GM23248 (cell line): Measurements from ENCODE around the gene SEMA4D. TPM values are rescaled to one million over a fixed set of nuclear protein-coding genes. Genes with fewer than 3 reads are reported as not detected.

Experiments used
- DNase-seq: peaks from one replicate; pipeline ENCODE4 v3.0.0-alpha.2; 2015
- H2AFZ ChIP-seq: fragments of 200-600 bp; sonication (generic); 2 replicates; pipeline ENCODE4 v1.6.1; 2016; ENCODE audit warnings: antibody characterized with exemption
- H3F3A ChIP-seq: fragments of 200-600 bp; sonication (generic); 2 replicates; pipeline ENCODE4 v1.6.1; 2016; ENCODE audit warnings: mild to moderate bottlenecking, antibody characterized with exemption, mixed run types; ENCODE audit not compliant: insufficient read depth
- H3K27ac ChIP-seq: fragments of 200-600 bp; sonication (generic); 2 replicates; pipeline ENCODE4 v1.5.1; 2016; ENCODE audit warnings: mild to moderate bottlenecking
- H3K27me3 ChIP-seq: fragments of 200-600 bp; sonication (generic); replicated peaks from 2 replicates; pipeline ENCODE4 v1.6.1; 2016; ENCODE audit warnings: mild to moderate bottlenecking; ENCODE audit not compliant: insufficient read depth
- H3K36me3 ChIP-seq: fragments of 200-600 bp; sonication (generic); 2 replicates; pipeline ENCODE4 v1.6.1; 2016; ENCODE audit warnings: low read depth, mild to moderate bottlenecking
- H3K4me1 ChIP-seq: fragments of 200-600 bp; sonication (generic); 2 replicates; pipeline ENCODE4 v1.6.1; 2016; ENCODE audit warnings: mild to moderate bottlenecking; ENCODE audit not compliant: insufficient read depth
- H3K4me2 ChIP-seq: fragments of 200-600 bp; sonication (generic); one replicate; pipeline ENCODE4 v1.6.1; 2016; ENCODE audit warnings: mild to moderate bottlenecking; ENCODE audit not compliant: unreplicated experiment
- H3K4me3 ChIP-seq: fragments of 200-600 bp; sonication (generic); 2 replicates; pipeline ENCODE4 v1.5.1; 2016; ENCODE audit warnings: mild to moderate bottlenecking
- H3K79me2 ChIP-seq: fragments of 200-600 bp; sonication (generic); 2 replicates; pipeline ENCODE4 v1.6.1; 2016; ENCODE audit warnings: mild to moderate bottlenecking; ENCODE audit not compliant: insufficient read depth
- H3K9ac ChIP-seq: fragments of 200-600 bp; sonication (generic); 2 replicates; pipeline ENCODE4 v1.6.1; 2016; ENCODE audit warnings: mild to moderate bottlenecking
- H3K9me2 ChIP-seq: fragments of 200-600 bp; sonication (generic); 2 replicates; pipeline ENCODE4 v1.6.1; 2016; ENCODE audit warnings: mixed run types, mild to moderate bottlenecking, moderate library complexity; ENCODE audit not compliant: insufficient read depth
- H3K9me3 ChIP-seq: fragments of 200-600 bp; sonication (generic); one replicate; pipeline ENCODE4 v1.6.1; 2017; ENCODE audit warnings: low read depth
- H4K20me1 ChIP-seq: fragments of 200-600 bp; sonication (generic); 2 replicates; pipeline ENCODE4 v1.6.0; 2016; ENCODE audit not compliant: insufficient read depth
- EZH2 ChIP-seq: fragments of 200-600 bp; sonication (generic); IDR thresholded peaks from 2 replicates; pipeline ENCODE4 v1.6.1; 2018; ENCODE audit warnings: antibody characterized with exemption, mild to moderate bottlenecking; ENCODE audit not compliant: insufficient read depth, poor library complexity, severe bottlenecking
- EZH2phosphoT487 ChIP-seq: fragments of 200-600 bp; sonication (generic); IDR thresholded peaks from 2 replicates; pipeline ENCODE4 v1.6.1; 2018; ENCODE audit warnings: antibody characterized with exemption, moderate library complexity, mild to moderate bottlenecking, low read depth; ENCODE audit not compliant: insufficient read depth
- WGBS, 2 experiments: methylation state at CpG; one replicate each; pipeline ENCODE4 v1.1.6; 2015 to 2017; ENCODE audit warnings: low lambda C conversion rate in 2 of 2, low coverage in 1 of 2; ENCODE audit errors: missing lambda C conversion rate in 2 of 2; 5-methylcytosine and 5-hydroxymethylcytosine counted together
- in situ Hi-C: fragments of 300-500 bp; cut with MboI; formaldehyde crosslinking; loops from 2 replicates; pipeline ENCODE4 v1.15.0; 2020
- polyA plus RNA-seq: library from polyadenylated mRNA; unstranded; fragments of >200 nt; fragmentation: Nextera tagmentation; extraction: Ambion mirVana; gene quantifications from 2 replicates; pipeline ENCODE4 v1.2.1, GENCODE V29; 2016
- total RNA-seq: library from RNA; depleted of rRNA; stranded (reverse); fragments of >200 nt; shearing (Covaris generic); gene quantifications from 2 replicates; pipeline ENCODE4 v1.2.3, GENCODE V29; 2014

Gene SEMA4D
- total and polyA plus RNA-seq, 2 experiments from 2014 or later = 0.11 TPM

DNA sequence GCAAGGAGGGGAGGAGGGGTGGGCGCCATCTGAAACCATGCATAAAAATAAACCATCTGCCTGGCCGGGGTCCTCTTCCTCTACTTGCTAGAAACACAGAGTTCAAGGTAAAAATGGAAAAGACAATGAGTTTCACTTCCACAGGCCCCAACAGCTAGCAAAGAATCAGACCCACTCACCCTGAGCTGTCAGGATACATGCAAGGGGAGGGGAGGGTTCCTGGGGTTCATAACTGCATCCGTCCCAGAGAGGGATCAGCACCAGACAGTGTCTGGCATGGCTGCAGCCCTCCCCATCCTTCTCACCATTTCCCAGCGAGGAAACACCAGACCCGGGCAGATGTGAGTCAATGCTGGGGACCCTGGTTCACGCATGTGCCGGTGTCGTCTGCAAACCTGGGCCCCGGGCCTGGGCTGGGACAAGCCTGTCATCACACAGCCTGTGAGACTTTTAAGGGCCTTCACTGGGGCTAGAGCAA, 55.4 kb downstream of the SEMA4D start:
- in situ Hi-C loops = no loop called here
- H3K4me2 ChIP-seq = no peak overlapping the region

DNA sequence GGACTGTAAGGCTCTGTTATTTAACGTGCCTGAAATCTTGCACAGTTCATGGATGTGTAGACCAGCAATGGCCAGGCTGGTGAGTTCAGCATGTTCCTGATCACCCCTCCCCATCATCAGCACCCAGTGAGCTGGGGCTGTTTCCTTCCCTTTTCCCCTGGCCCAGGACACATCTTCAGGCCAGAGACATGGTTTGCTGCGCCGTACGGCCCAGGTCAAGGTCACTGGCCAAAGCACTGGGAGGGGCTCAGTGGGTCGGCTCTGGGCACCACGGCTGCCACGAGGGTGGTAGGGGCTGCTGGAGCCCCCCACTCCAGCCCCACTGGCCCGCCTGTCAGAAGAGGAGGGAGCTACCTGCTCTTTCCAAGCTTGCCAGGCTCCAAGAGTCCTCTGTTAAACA, 55.9 kb downstream of the SEMA4D start:
- DNase-seq = no peak

More for the DNA sequence above, 55.4 kb downstream of the SEMA4D start:
- no peaks in the 10 kb centered on the region for H3K9me2 ChIP-seq
- no peaks in the 10 kb centered on the region for H3K9me3 ChIP-seq
- no peak overlapping the region for H3K4me3 ChIP-seq
- no peaks in the 10 kb centered on the region for H3K79me2 ChIP-seq
- H2AFZ ChIP-seq = no peak overlapping the region
- no peak for TF ChIP-seq EZH2
- no peak for TF ChIP-seq EZH2phosphoT487
- 95 to 96% methylated on average over 9 of the region's 9 CpGs for WGBS, 2 experiments
- no peaks in the 10 kb centered on the region for H3K36me3 ChIP-seq
- 0 out of 2 replicates have a peak, but pooled peaks cover 3% of the 10 kb centered on the region for H3K27me3 ChIP-seq
- DNase-seq = no peak
- no peak overlapping the region for H3K9ac ChIP-seq
- no peaks in the 10 kb centered on the region for H3K4me1 ChIP-seq
- no peaks in the 10 kb centered on the region for H4K20me1 ChIP-seq
- H3F3A ChIP-seq = no peaks in the 10 kb centered on the region
- H3K27ac ChIP-seq = no peak overlapping the region

GRCh38 chr9:89441655-89441970, 56.3 kb downstream of the SEMA4D start:
- Histone ChIP-seq H3K4me1 (no peaks in the 10 kb centered on the region), H4K20me1 (no peaks in the 10 kb centered on the region), H3K27ac (no peak overlapping the region), H3K9me3 (no peaks in the 10 kb centered on the region), H3K4me2 (no peak overlapping the region), H2AFZ (no peak overlapping the region), H3K36me3 (no peaks in the 10 kb centered on the region), H3K4me3 (no peak overlapping the region), H3K9ac (no peak overlapping the region), H3K27me3 (0 out of 2 replicates have a peak, but pooled peaks cover 3% of the 10 kb centered on the region), H3F3A (no peaks in the 10 kb centered on the region), H3K9me2 (no peaks in the 10 kb centered on the region), H3K79me2 (no peaks in the 10 kb centered on the region)
- in situ Hi-C loops = no loop called here
- TF ChIP-seq EZH2 (no peak), EZH2phosphoT487 (no peak)
- WGBS, 2 experiments = 45 to 59% methylated on average over 3 of the region's 3 CpGs
- DNase-seq = no peak

More for the DNA sequence above, 55.9 kb downstream of the SEMA4D start:
- H3K4me1 ChIP-seq = no peaks in the 10 kb centered on the region
- WGBS, 2 experiments = 81 to 86% methylated on average over 7 to 8 of the region's 8 CpGs
- H3K79me2 ChIP-seq = no peaks in the 10 kb centered on the region
- H3K9me2 ChIP-seq = no peaks in the 10 kb centered on the region
- no peak overlapping the region for H3K4me3 ChIP-seq
- no peak overlapping the region for H3K9ac ChIP-seq
- no peaks in the 10 kb centered on the region for H4K20me1 ChIP-seq
- no peaks in the 10 kb centered on the region for H3K36me3 ChIP-seq
- no peak overlapping the region for H3K27ac ChIP-seq
- no peak overlapping the region for H2AFZ ChIP-seq
- H3F3A ChIP-seq = no peaks in the 10 kb centered on the region
- in situ Hi-C loops = no loop called here
- TF ChIP-seq EZH2phosphoT487 (no peak), EZH2 (no peak)
- no peak overlapping the region for H3K4me2 ChIP-seq
- H3K9me3 ChIP-seq = no peaks in the 10 kb centered on the region
- H3K27me3 ChIP-seq = 0 out of 2 replicates have a peak, but pooled peaks cover 3% of the 10 kb centered on the region

- in situ Hi-C loops = no loop called here
- H3K4me1 ChIP-seq = no peaks in the 10 kb centered on the region
- no peak overlapping the region for H3K27ac ChIP-seq
- H3K9me3 ChIP-seq = no peaks in the 10 kb centered on the region
- TF ChIP-seq EZH2phosphoT487 = no peak
- TF ChIP-seq EZH2 = no peak
- WGBS, 2 experiments = 27 to 30% methylated on average over 16 of the region's 16 CpGs
- no peak overlapping the region for H3K4me2 ChIP-seq
- no peaks in the 10 kb centered on the region for H3F3A ChIP-seq
- no peak overlapping the region for H3K4me3 ChIP-seq
- H2AFZ ChIP-seq = no peak overlapping the region
- no peak overlapping the region for H3K9ac ChIP-seq
- H3K9me2 ChIP-seq = no peaks in the 10 kb centered on the region
- H3K36me3 ChIP-seq = no peaks in the 10 kb centered on the region
- no peaks in the 10 kb centered on the region for H3K79me2 ChIP-seq
- no peak for DNase-seq
- 0 out of 2 replicates have a peak, but pooled peaks cover 3% of the 10 kb centered on the region for H3K27me3 ChIP-seq
- no peaks in the 10 kb centered on the region for H4K20me1 ChIP-seq
These were observed 56.8 kb downstream of the SEMA4D start for GRCh38 chr9:89440951-89441654.
